ENCODE data around the gene CTTNBP2.

- no peak for TF ChIP-seq CTCF (IDR thresholded peaks at IDR 0.05)
- TF ChIP-seq POLR2AphosphoS5 (IDR thresholded peaks at IDR 0.05) = no peak
- no peak for TF ChIP-seq POLR2A (IDR thresholded peaks at IDR 0.05)
These were observed 16.4 kb upstream of the CTTNBP2 start for GRCh38 chr7:117889611-117890010.
